Mucosa of descending colon (tissue), 3 donors: ENCODE results near the gene TRAK1. TPM values are rescaled to one million over a fixed set of nuclear protein-coding genes. Genes with fewer than 3 reads are reported as not detected.

Source experiments
- ATAC-seq: fragments of 200-7000 bp; cut with Tn5 transposase; one replicate; pipeline ENCODE4 v1.9.1; 2020; ENCODE audit warnings: mild to moderate bottlenecking, moderate library complexity
- DNase-seq, 3 donors: peaks; one replicate each; pipeline ENCODE4 v3.0.0-alpha.2; 2020
- H3K36me3 ChIP-seq: fragments of 200-600 bp; one replicate; pipeline ENCODE4 v1.8.0; 2021; ENCODE audit warnings: low read depth, mild to moderate bottlenecking
- H3K4me1 ChIP-seq: fragments of 200-600 bp; one replicate; pipeline ENCODE4 v1.8.0; 2021; ENCODE audit warnings: low read depth, mild to moderate bottlenecking
- H3K4me3 ChIP-seq: fragments of 200-600 bp; one replicate; pipeline ENCODE4 v1.8.0; 2021; ENCODE audit warnings: mild to moderate bottlenecking
- H3K9me3 ChIP-seq: fragments of 200-600 bp; one replicate; pipeline ENCODE4 v1.8.0; 2021; ENCODE audit warnings: mild to moderate bottlenecking
- intact Hi-C, 2 donors: fragments of 100-400 bp; cut with DNase I in 1 of 2; cut with micrococcal nuclease in 1 of 2; formaldehyde crosslinking; loops; one replicate each; pipeline versions ENCODE4 v1.11.0 to v1.11.1; 2022; cut with DNase I, micrococcal nuclease
- total RNA-seq, 3 donors: library from RNA; stranded (reverse); fragmentation: NEBNext Ultra II Directional in 2 of 3; extraction: Animal tissue kit (Norgen Biotek cat#: 25700) in 2 of 3; gene quantifications; one replicate each; pipeline versions ENCODE4 v1.2.1 to v1.2.4, GENCODE V29; 2021 to 2023
- TF ChIP-seq, protein P1 (sequence below): fragments of 200-600 bp; IDR thresholded peaks from one replicate; pipeline ENCODE4 v1.8.0; 2022; ENCODE audit warnings: antibody characterized with exemption, mild to moderate bottlenecking
- donor health status: DM: no; HTN: no; CAD: no; lungs with moderate emphysema.
- donor health status: DM: no; HTN: no; CAD: no.
- donor health status: DM: no; HTN: yes; CAD: no.

Gene TRAK1
- total RNA-seq, 3 donors from 2014 or later = 61.8 to 104 (median 83.4) TPM

DNA sequence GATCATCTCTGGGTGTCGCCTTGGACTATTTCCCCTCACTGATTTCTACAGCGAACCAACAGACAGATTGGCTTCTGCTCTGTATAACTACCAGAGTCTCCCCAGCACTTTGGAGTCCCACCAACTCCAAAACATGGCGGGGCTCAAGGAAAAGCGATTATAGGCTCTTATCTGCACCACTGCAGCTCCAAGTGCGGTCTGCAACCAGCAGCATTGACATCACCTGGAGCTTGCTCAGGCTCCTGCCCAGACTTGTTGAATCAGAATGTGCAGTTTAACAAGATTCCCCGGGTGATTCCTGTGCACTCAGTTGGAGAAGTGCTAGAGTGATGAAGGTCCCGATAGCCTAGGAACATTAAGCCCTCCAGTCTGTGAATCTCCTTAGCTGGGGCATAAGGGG lies 165.8 kb downstream of the TRAK1 start:
- no peaks in the 10 kb centered on the region for H3K4me1 ChIP-seq
- no peaks in the 10 kb centered on the region for H3K36me3 ChIP-seq
- TF ChIP-seq, protein P1, sequence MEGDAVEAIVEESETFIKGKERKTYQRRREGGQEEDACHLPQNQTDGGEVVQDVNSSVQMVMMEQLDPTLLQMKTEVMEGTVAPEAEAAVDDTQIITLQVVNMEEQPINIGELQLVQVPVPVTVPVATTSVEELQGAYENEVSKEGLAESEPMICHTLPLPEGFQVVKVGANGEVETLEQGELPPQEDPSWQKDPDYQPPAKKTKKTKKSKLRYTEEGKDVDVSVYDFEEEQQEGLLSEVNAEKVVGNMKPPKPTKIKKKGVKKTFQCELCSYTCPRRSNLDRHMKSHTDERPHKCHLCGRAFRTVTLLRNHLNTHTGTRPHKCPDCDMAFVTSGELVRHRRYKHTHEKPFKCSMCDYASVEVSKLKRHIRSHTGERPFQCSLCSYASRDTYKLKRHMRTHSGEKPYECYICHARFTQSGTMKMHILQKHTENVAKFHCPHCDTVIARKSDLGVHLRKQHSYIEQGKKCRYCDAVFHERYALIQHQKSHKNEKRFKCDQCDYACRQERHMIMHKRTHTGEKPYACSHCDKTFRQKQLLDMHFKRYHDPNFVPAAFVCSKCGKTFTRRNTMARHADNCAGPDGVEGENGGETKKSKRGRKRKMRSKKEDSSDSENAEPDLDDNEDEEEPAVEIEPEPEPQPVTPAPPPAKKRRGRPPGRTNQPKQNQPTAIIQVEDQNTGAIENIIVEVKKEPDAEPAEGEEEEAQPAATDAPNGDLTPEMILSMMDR = no peak
- no peak for ATAC-seq
- no peak for DNase-seq
- H3K4me3 ChIP-seq = no peak overlapping the region
- intact Hi-C loops = no loop called here
- no peaks in the 10 kb centered on the region for H3K9me3 ChIP-seq

DNA sequence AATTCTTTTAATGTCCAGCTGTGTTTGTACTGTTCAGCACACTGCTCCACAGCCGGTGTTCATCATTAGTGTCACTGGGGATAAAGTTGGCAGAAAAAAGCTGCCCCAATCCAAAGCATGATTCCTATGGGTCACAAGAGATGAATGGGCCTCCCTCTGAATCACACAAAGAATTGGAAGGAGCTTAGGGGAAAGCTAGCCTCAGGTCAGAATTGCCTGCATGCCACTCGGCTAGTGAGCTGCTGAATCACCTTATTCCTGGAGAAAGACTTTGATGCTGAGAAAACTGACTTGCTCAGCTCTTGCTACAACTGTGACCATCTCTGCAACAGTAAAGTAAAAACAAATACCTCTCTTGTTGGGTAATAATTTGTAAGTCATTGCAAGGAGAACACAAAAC lies 171.4 kb downstream of the TRAK1 start:
- no peak for ATAC-seq
- no peaks in the 10 kb centered on the region for H3K4me1 ChIP-seq
- TF ChIP-seq, protein P1 = no peak
- intact Hi-C loops = no loop called here
- H3K9me3 ChIP-seq = no peaks in the 10 kb centered on the region
- H3K36me3 ChIP-seq = no peaks in the 10 kb centered on the region
- no peak for DNase-seq
- no peak overlapping the region for H3K4me3 ChIP-seq

DNA sequence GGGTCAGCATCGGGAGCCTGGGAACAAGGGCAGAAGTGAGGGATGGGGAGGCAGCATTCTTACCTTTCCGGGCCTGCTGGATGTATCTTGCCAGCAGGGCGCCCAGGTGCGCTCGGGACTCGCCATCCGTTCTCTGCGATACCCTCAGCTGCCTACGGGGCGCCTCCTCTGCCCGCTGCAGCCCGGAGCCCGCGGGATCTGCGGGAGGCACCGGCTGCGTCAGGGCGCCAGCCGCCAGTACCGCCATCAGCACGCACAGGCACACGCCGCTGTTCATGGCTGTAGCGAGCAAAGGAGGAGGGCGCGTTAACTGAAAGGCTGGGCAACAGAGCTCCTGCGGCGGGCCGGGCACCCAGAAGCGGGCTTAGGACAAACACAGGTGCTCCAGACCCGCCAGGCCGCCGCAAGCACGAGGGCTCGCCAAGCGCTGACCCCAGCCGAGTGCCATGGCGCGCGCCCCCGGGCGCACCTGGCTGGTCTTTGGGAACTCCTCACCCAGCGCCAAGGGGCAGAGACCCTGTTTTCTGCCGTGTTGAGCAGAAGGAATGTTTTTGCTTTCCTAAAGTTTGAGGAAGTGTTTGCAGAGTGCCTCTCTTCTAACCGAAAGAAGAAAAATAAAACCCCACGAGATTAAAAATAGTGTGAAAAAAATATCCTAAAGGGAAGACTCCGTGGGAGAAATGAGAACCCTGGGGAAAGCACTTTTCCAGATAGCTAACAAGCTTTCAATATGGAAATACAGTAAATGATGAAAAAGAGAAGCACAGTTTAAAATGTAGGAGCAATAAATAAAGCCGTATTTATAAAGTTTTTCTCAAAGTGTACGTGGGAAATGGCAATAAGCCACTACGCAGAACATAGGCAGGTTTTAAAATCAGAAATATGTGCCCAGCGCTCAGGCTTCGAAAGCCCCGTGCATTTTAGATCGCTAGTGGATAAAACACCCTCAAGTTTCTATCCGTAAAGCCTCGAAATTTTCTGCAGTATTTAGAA lies 172.5 kb downstream of the TRAK1 start:
- no peak overlapping the region for H3K4me3 ChIP-seq
- ATAC-seq = peak; percentile 38

DNA sequence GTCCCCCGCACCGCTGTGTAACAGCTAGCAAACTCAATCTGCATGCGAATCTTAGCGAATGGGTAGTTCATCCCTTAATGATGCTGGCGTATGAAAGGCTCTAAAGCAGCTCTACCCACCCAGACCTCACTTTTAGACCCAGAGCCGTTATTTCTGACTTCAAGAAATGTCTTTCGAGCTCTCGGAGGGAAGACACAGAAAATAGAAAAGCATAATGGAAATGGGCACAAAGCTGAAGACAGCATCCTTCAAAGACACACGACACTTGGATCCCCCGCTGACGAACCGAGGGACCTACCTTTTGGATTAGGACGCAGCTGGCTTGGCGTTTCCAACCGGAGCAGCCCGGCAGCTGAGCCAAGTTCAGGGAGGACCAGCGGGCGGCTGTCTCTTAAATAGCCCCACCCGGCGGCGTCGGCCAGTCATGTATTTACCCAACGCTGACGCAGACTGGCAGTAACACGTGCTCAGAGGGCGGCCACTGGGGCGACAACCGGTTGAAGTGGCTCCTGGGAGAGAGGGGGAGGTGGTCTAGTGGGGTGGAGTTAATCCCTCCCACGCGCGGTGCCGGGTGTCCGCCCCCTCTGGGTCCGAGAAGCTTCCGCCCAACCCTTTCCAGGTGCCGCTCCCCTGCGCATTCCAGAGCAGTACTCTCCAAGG lies 173.4 kb downstream of the TRAK1 start:
- no peaks in the 10 kb centered on the region for H3K36me3 ChIP-seq
- TF ChIP-seq, protein P1 = no peak
- no peak overlapping the region for H3K4me3 ChIP-seq
- ATAC-seq (peak; percentile 48), DNase-seq (peak in 2 of 3 donors; percentile 36 to 44)
- H3K4me1 ChIP-seq = no peaks in the 10 kb centered on the region
- intact Hi-C loops = no loop called here
- no peaks in the 10 kb centered on the region for H3K9me3 ChIP-seq

More for the DNA sequence above, 172.5 kb downstream of the TRAK1 start:
- H3K36me3 ChIP-seq = no peaks in the 10 kb centered on the region
- H3K4me1 ChIP-seq = no peaks in the 10 kb centered on the region
- no peak for DNase-seq
- TF ChIP-seq, protein P1 = no peak
- no peaks in the 10 kb centered on the region for H3K9me3 ChIP-seq
- intact Hi-C loops = no loop called here

DNA sequence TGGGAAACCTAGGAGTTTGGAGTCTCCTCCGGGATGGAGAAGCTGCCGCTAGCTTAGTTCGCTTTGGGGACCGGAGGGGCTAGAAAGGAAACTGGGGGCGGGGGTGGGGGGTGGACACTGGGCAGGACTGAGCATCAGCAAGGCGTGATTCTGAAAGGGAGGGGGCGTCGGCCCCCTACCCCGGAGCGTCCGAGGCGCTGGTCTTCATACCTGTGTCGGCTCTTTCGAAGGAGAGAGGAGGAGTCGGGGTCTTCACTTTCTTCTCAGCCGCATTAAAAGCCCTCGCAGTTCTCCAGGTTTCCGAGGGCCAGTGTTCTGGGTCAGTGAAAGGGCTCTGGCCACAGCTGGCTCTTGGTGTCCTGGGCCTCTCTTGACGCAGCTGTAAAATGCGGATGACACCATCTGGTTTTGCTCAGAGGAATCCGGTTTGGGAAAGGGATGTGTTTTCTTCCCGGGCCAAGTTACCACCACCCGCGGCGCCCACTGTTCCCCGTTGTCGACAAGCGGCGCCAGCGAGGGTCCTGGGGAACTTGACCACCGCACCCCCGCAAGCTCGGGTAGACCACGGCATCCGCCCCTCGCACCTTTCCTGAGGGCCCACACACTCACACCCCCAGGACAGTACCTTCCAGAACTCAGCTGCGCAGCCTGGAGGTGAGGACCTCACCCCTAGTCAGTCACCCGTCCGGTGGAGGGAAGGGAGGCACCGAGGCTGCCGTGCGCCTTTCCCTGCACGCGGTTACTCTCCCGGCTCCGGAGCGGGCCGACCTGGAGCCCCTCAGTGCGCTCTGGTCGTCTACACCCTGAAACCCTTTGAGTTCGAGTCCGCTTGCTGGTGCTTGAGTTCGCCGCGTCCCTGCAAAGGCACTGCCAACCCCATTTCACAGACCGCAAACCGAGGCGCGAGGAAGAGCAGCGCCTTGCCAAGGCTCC lies 174.2 kb downstream of the TRAK1 start:
- intact Hi-C loops = no loop called here
- TF ChIP-seq, protein P1 = no peak
- ATAC-seq = no peak
- no peak for DNase-seq
- no peaks in the 10 kb centered on the region for H3K36me3 ChIP-seq
- no peaks in the 10 kb centered on the region for H3K9me3 ChIP-seq
- H3K4me3 ChIP-seq = no peak overlapping the region
- no peaks in the 10 kb centered on the region for H3K4me1 ChIP-seq
